ENCODE measurements around the gene KRT85. TPM values are rescaled to one million over a fixed set of nuclear protein-coding genes. Genes with fewer than 3 reads are reported as not detected.

Gene KRT85
- total and polyA plus RNA-seq, 2 donors (not counting 3 experiments of a cell fraction or from before 2014, with no cell fraction given): not detected

DNA sequence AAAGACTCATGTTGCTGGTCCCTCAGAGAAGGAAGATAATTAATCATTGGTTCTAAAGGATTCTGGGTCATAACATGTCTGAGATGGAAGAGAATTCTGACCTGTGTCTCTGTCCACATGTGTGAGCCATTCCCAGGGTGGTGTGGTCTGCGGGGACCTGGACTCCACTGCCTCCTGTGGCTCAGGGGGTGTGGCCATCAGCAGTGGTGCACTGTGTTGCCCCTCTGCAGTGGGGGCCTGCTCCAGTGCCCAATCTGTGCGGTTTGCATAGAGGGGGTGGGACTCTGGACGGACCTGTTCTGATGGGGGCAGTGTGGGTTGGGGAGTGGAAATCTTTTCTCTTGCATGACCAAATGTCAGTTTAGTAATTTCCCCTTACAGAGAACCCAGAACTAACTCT, 13.5 kb downstream of the KRT85 start:
- CTCF ChIA-PET: no interaction called here
- Histone ChIP-seq H3K27me3 (ENCODE audit: control insufficient read depth in 2 of 2, insufficient read depth in 2 of 2, low read length in 2 of 2) (peaks cover 12 to 14% of the 10 kb centered on the region in 2 experiments), H3K9me1 (replicated peaks; ENCODE audit: control insufficient read depth, extremely low read depth, insufficient read depth, low read length) (no peaks in the 10 kb centered on the region), H3K27ac (ENCODE audit: insufficient read depth, low read depth, low read length) (no peak overlapping the region), H3K4me3 (replicated peaks in 1 of 3; ENCODE audit: insufficient read depth in 1 of 3, low read depth in 1 of 3, low read length in 3 of 3) (no peak overlapping the region), H3K9me3 (replicated peaks; ENCODE audit: control insufficient read depth, insufficient read depth, low read length) (no peaks in the 10 kb centered on the region), H3K79me2 (ENCODE audit: control insufficient read depth, insufficient read depth, low read length) (no peaks in the 10 kb centered on the region), H3K4me2 (ENCODE audit: insufficient read depth, low read length) (no peak overlapping the region), H4K20me1 (replicated peaks; ENCODE audit: control insufficient read depth, extremely low read depth, insufficient read depth, low read length) (no peaks in the 10 kb centered on the region), H3K36me3 (ENCODE audit: control insufficient read depth in 2 of 2, extremely low read depth in 1 of 2, insufficient read depth in 2 of 2, low read length in 2 of 2) (no peaks in the 10 kb centered on the region), H2AFZ (ENCODE audit: low read depth, low read length) (no peak overlapping the region), H3K4me1 (ENCODE audit: control insufficient read depth, extremely low read depth, insufficient read depth, low read length) (no peaks in the 10 kb centered on the region), H3K9ac (replicated peaks; ENCODE audit: extremely low read depth, insufficient read depth, low read length) (no peak overlapping the region)
- FAIRE-seq (no peak), DNase-seq (ENCODE audit: low read depth, low spot score) (no peak)
- dilution Hi-C loops (cut with MboI; ENCODE audit: extremely low pct_ligation_motif_present, low sequenced_read_pairs): no loop called here
- intact Hi-C loops (cut with micrococcal nuclease): no loop called here
- POLR2A ChIA-PET: no interaction called here
- BruUV-seq (replicated peaks): no TSS peak
- TF ChIP-seq FOS (IDR thresholded peaks at IDR 0.05; ENCODE audit: borderline replicate concordance, insufficient read depth, low read length) (no peak), MYC (IDR thresholded peaks at IDR 0.05; ENCODE audit: low read depth, low read length) (no peak), EZH2 (IDR thresholded peaks at IDR 0.05; ENCODE audit: borderline replicate concordance, low read depth, low read length, severe bottlenecking) (no peak), JUN (IDR thresholded peaks at IDR 0.05; ENCODE audit: borderline replicate concordance, insufficient read depth, insufficient read length, low read depth) (no peak), POLR2AphosphoS5 (IDR thresholded peaks at IDR 0.05; ENCODE audit: insufficient read depth, low read depth, low read length) (no peak), MAX (IDR thresholded peaks at IDR 0.05; ENCODE audit: insufficient read depth, insufficient read length) (no peak), GATA2 (IDR thresholded peaks at IDR 0.05; ENCODE audit: insufficient read depth, insufficient read length, low read depth, low read length) (no peak), POLR2A (IDR thresholded peaks at IDR 0.05; ENCODE audit: low read depth, low read length) (no peak)
- TF ChIP-seq, protein P1, sequence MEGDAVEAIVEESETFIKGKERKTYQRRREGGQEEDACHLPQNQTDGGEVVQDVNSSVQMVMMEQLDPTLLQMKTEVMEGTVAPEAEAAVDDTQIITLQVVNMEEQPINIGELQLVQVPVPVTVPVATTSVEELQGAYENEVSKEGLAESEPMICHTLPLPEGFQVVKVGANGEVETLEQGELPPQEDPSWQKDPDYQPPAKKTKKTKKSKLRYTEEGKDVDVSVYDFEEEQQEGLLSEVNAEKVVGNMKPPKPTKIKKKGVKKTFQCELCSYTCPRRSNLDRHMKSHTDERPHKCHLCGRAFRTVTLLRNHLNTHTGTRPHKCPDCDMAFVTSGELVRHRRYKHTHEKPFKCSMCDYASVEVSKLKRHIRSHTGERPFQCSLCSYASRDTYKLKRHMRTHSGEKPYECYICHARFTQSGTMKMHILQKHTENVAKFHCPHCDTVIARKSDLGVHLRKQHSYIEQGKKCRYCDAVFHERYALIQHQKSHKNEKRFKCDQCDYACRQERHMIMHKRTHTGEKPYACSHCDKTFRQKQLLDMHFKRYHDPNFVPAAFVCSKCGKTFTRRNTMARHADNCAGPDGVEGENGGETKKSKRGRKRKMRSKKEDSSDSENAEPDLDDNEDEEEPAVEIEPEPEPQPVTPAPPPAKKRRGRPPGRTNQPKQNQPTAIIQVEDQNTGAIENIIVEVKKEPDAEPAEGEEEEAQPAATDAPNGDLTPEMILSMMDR (IDR thresholded peaks at IDR 0.05; ENCODE audit: extremely low read depth in 1 of 2, insufficient read depth in 1 of 2, low read depth in 1 of 2, low read length in 2 of 2): no peak

All from endothelial cell of umbilical vein (primary cell).